ENCODE measurements around the gene CNDP2.

DNA sequence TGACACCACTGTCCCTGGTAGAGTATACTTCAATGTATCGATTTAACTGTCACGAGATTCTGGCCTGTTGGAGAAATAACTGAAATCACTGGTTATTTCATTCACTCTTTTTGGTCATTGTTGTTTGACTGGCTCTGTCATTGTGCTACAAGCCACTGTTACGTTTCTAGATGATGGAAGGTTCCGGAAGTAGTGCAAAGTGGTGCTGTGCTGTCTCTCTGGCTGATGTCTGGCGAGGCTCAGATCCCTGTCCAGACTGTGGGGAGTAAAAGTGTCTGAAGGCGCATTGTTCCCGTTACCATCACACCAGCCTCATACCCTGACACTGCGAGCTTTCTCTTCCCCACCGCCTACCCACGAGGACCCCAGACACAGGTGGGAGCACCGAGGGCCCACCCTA is 49.8 kb downstream of the CNDP2 start:
- TF ChIP-seq, protein P1, sequence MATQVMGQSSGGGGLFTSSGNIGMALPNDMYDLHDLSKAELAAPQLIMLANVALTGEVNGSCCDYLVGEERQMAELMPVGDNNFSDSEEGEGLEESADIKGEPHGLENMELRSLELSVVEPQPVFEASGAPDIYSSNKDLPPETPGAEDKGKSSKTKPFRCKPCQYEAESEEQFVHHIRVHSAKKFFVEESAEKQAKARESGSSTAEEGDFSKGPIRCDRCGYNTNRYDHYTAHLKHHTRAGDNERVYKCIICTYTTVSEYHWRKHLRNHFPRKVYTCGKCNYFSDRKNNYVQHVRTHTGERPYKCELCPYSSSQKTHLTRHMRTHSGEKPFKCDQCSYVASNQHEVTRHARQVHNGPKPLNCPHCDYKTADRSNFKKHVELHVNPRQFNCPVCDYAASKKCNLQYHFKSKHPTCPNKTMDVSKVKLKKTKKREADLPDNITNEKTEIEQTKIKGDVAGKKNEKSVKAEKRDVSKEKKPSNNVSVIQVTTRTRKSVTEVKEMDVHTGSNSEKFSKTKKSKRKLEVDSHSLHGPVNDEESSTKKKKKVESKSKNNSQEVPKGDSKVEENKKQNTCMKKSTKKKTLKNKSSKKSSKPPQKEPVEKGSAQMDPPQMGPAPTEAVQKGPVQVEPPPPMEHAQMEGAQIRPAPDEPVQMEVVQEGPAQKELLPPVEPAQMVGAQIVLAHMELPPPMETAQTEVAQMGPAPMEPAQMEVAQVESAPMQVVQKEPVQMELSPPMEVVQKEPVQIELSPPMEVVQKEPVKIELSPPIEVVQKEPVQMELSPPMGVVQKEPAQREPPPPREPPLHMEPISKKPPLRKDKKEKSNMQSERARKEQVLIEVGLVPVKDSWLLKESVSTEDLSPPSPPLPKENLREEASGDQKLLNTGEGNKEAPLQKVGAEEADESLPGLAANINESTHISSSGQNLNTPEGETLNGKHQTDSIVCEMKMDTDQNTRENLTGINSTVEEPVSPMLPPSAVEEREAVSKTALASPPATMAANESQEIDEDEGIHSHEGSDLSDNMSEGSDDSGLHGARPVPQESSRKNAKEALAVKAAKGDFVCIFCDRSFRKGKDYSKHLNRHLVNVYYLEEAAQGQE (IDR thresholded peaks at IDR 0.05; ENCODE audit: low read depth) = no peak
- no peak for TF ChIP-seq NFIC (IDR thresholded peaks at IDR 0.05)
- TF ChIP-seq CREB1 (IDR thresholded peaks at IDR 0.05; ENCODE audit: low read depth) = no peak
- no peak for TF ChIP-seq ZBTB7A (IDR thresholded peaks at IDR 0.05; ENCODE audit: low read depth)
- no peak for TF ChIP-seq FOXM1 (IDR thresholded peaks at IDR 0.05; ENCODE audit: borderline replicate concordance, low read depth)
- TF ChIP-seq TAF1 (IDR thresholded peaks at IDR 0.05; ENCODE audit: low read depth) = no peak
- TF ChIP-seq EP300 (IDR thresholded peaks at IDR 0.05; ENCODE audit: borderline replicate concordance) = no peak
- no peak for TF ChIP-seq YY1 (IDR thresholded peaks at IDR 0.05; ENCODE audit: low read depth)
- TF ChIP-seq TEAD4 (IDR thresholded peaks at IDR 0.05) = no peak
- TF ChIP-seq RAD21 (IDR thresholded peaks at IDR 0.05; ENCODE audit: low read depth) = no peak
- TF ChIP-seq, protein P2, sequence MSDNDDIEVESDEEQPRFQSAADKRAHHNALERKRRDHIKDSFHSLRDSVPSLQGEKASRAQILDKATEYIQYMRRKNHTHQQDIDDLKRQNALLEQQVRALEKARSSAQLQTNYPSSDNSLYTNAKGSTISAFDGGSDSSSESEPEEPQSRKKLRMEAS (IDR thresholded peaks at IDR 0.05) = no peak
- no peak for TF ChIP-seq CEBPB (IDR thresholded peaks at IDR 0.05)
- TF ChIP-seq EGR1 (IDR thresholded peaks at IDR 0.05) = no peak

All from Ishikawa (cell line).